SU-DHL-6 (cell line): ENCODE data around the gene RHBDD2.

Experiments used
- H2AFZ ChIP-seq: fragments of 200-600 bp; sonication (generic); 2 replicates; pipeline ENCODE4 v1.6.1; 2014; ENCODE audit warnings: low read depth, mild to moderate bottlenecking, moderate library complexity, mixed read lengths, antibody characterized with exemption, low read length; ENCODE audit not compliant: severe bottlenecking
- H3F3A ChIP-seq: fragments of 200-600 bp; shearing (Covaris generic); 2 replicates; pipeline ENCODE4 v1.6.0; 2016; ENCODE audit warnings: antibody characterized with exemption, mild to moderate bottlenecking; ENCODE audit not compliant: insufficient read depth
- H3K27ac ChIP-seq: fragments of 200-600 bp; sonication (generic); 2 replicates; pipeline ENCODE4 v1.5.1; 2016; ENCODE audit warnings: low read depth, mild to moderate bottlenecking, low read length, moderate library complexity, mixed read lengths
- H3K27me3 ChIP-seq: fragments of 200-600 bp; sonication (generic), shearing (Covaris generic); 2 replicates; pipeline ENCODE4 v1.6.0; 2014; ENCODE audit warnings: mild to moderate bottlenecking, low read length
- H3K36me3 ChIP-seq: fragments of 200-600 bp; sonication (generic); 2 replicates; pipeline ENCODE4 v1.6.1; 2014; ENCODE audit warnings: mild to moderate bottlenecking, low read length, mixed read lengths
- H3K4me2 ChIP-seq: fragments of 300-600, 200-600 bp; shearing (Covaris generic), sonication (generic); 2 replicates; pipeline ENCODE4 v1.6.0; 2014; ENCODE audit warnings: low read length, low read depth, mild to moderate bottlenecking; ENCODE audit not compliant: poor library complexity, severe bottlenecking
- H3K4me3 ChIP-seq: fragments of 200-600 bp; sonication (generic); 2 replicates; pipeline ENCODE4 v1.5.1; 2014; ENCODE audit warnings: antibody characterized with exemption, low read length, mild to moderate bottlenecking, mixed read lengths; ENCODE audit not compliant: insufficient read depth, poor library complexity, severe bottlenecking
- H3K79me2 ChIP-seq: fragments of 200-600 bp; sonication (generic); 2 replicates; pipeline ENCODE4 v1.6.1; 2014; ENCODE audit warnings: mild to moderate bottlenecking, low read length, moderate library complexity; ENCODE audit not compliant: insufficient read depth
- H3K9ac ChIP-seq: fragments of 200-600 bp; sonication (generic); 2 replicates; pipeline ENCODE4 v1.7.0; 2014; ENCODE audit warnings: mild to moderate bottlenecking, low read length
- H3K9me2 ChIP-seq: fragments of 200-600 bp; sonication (generic); replicated peaks from 2 replicates; pipeline ENCODE4 v1.6.1; 2014; ENCODE audit warnings: low read length; ENCODE audit not compliant: insufficient read depth
- H3K9me3 ChIP-seq: fragments of 200-600 bp; sonication (generic); 2 replicates; pipeline ENCODE4 v1.6.1; 2014; ENCODE audit warnings: low read length, mixed read lengths; ENCODE audit not compliant: insufficient read depth
- H4K20me1 ChIP-seq: fragments of 200-600 bp; sonication (generic); 2 replicates; pipeline ENCODE4 v1.6.1; 2014; ENCODE audit warnings: low read depth, mild to moderate bottlenecking, antibody characterized with exemption, low read length, moderate library complexity, mixed read lengths
- EZH2phosphoT487 ChIP-seq: fragments of 200-600 bp; sonication (generic), shearing (Covaris generic); conservative IDR thresholded peaks from 2 replicates; pipeline ENCODE4 v1.6.1; 2018; ENCODE audit warnings: mild to moderate bottlenecking, antibody characterized with exemption, low read length, moderate library complexity, mixed read lengths
- TF ChIP-seq, protein P1 (sequence below): fragments of 200-600 bp; sonication (generic); IDR thresholded peaks from one replicate; pipeline ENCODE4 v1.5.1; 2017; ENCODE audit warnings: antibody characterized with exemption, mild to moderate bottlenecking, low read length, moderate library complexity; ENCODE audit not compliant: insufficient read depth, poor library complexity, severe bottlenecking

Gene RHBDD2

DNA sequence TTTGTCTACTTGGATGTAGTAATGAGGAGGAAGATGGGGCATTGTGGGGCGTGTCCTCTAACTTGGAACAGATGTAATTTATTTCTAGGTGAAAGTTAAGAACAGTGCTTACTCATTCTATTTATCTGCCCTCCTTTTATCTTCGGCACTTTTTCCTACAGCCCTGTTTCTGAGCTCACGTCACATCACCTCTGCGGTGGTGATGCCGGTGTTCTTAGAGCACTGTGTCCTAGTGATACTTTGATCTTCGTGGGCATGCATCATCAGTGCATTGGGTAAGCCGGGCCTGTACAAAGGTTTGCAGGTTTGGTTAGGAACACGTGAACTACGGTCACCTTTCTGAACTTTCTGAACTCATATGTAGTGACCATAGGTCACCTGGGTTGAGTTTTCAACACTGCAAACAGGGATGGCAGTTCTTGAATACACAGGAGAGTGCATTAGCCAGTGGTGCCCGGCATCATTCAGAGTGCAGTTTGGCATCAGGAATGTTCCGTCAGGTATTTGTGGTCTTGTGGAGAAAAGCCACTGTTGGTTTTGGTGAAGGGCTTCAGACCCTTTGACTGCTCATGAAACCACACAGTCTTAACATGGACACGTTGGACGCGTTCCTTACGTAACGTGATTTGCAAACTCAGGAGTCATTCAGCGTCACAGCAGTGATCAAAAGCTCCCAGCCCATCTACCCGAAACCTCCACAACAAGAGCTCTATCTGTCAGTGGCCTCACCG, 41.8 kb downstream of the RHBDD2 start:
- no peak overlapping the region for H3K27ac ChIP-seq
- no peaks in the 10 kb centered on the region for H3K9me3 ChIP-seq
- H3K9me2 ChIP-seq = no peaks in the 10 kb centered on the region
- no peaks in the 10 kb centered on the region for H3K36me3 ChIP-seq
- no peaks in the 10 kb centered on the region for H3K27me3 ChIP-seq
- H2AFZ ChIP-seq = no peak overlapping the region
- H3K79me2 ChIP-seq = no peaks in the 10 kb centered on the region
- H3F3A ChIP-seq = no peaks in the 10 kb centered on the region
- H3K4me3 ChIP-seq = no peak overlapping the region
- H3K9ac ChIP-seq = no peak overlapping the region
- no peak overlapping the region for H3K4me2 ChIP-seq
- H4K20me1 ChIP-seq = no peaks in the 10 kb centered on the region
- TF ChIP-seq EZH2phosphoT487 = no peak
- TF ChIP-seq, protein P1, sequence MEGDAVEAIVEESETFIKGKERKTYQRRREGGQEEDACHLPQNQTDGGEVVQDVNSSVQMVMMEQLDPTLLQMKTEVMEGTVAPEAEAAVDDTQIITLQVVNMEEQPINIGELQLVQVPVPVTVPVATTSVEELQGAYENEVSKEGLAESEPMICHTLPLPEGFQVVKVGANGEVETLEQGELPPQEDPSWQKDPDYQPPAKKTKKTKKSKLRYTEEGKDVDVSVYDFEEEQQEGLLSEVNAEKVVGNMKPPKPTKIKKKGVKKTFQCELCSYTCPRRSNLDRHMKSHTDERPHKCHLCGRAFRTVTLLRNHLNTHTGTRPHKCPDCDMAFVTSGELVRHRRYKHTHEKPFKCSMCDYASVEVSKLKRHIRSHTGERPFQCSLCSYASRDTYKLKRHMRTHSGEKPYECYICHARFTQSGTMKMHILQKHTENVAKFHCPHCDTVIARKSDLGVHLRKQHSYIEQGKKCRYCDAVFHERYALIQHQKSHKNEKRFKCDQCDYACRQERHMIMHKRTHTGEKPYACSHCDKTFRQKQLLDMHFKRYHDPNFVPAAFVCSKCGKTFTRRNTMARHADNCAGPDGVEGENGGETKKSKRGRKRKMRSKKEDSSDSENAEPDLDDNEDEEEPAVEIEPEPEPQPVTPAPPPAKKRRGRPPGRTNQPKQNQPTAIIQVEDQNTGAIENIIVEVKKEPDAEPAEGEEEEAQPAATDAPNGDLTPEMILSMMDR = no peak

DNA sequence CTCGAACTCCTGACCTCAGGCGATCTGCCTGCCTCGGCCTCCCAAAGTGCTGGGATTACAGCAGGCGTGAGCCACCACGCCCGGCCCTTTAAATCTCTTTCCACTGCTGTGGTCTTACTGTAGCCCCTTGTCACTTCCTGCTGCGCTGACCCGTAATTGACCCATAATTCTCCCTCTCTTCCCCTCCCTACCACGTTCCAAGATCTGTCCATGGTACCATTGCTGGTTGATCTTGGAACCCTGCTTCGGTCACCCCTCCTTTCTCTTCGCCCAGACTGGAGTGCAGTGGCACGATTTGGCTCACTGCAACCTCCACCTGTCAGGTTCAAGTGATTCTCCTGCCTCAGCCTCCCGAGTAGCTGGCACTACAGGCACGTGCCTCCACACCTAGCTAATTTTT, 42.6 kb downstream of the RHBDD2 start:
- H3K27me3 ChIP-seq = no peaks in the 10 kb centered on the region
- no peak for TF ChIP-seq EZH2phosphoT487
- TF ChIP-seq, protein P1 = no peak
- H3F3A ChIP-seq = no peaks in the 10 kb centered on the region
- no peaks in the 10 kb centered on the region for H4K20me1 ChIP-seq
- H3K4me2 ChIP-seq = no peak overlapping the region
- no peak overlapping the region for H3K4me3 ChIP-seq
- H3K27ac ChIP-seq = no peak overlapping the region
- no peaks in the 10 kb centered on the region for H3K9me2 ChIP-seq
- H3K79me2 ChIP-seq = no peaks in the 10 kb centered on the region
- H3K9me3 ChIP-seq = no peaks in the 10 kb centered on the region
- H3K9ac ChIP-seq = no peak overlapping the region
- no peaks in the 10 kb centered on the region for H3K36me3 ChIP-seq
- H2AFZ ChIP-seq = no peak overlapping the region

DNA sequence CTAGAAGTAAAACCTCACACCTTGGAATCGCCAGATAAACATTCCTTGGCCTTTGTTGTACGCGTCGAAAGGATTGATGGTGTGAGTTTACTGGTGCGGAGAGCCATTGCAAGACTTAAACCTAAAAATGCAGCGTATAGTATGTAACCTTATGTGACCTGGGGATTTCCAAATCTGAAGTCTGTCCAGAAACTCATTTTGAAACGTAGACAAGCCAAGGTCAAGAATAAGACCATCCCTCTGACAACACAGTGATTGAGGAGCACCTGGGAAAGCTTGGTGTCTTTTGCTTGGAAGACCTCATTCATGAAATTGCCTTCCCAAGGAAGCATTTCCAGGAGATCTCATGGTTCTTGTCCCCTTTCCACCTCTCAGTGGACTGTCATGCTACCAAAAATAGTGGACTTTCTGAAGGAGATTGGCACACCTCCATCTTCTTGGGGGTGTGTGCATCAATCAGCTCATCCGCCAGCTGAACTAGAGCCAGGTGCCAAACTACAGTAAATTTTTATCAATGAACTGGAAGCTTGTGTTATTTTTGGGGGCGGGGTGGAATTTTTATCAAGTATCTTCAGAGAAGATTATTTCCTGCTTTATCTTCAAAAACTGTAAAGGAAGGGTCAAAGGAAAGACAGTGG, 44.3 kb downstream of the RHBDD2 start:
- Histone ChIP-seq H3K9ac (no peak overlapping the region), H3K9me3 (no peaks in the 10 kb centered on the region), H3K27me3 (no peaks in the 10 kb centered on the region), H3K4me2 (no peak overlapping the region), H3F3A (no peaks in the 10 kb centered on the region), H2AFZ (no peak overlapping the region), H3K4me3 (no peak overlapping the region), H3K36me3 (no peaks in the 10 kb centered on the region), H3K9me2 (no peaks in the 10 kb centered on the region), H4K20me1 (no peaks in the 10 kb centered on the region), H3K79me2 (no peaks in the 10 kb centered on the region), H3K27ac (no peak overlapping the region)
- TF ChIP-seq, protein P1 = no peak
- TF ChIP-seq EZH2phosphoT487 = no peak
